A549 (cell line): ENCODE results near the gene TMEM108. TPM values are rescaled to one million over a fixed set of nuclear protein-coding genes. Genes with fewer than 3 reads are reported as not detected.

Source experiments
- ATAC-seq, 2 experiments: fragments of 200-7000 bp in 1 of 2; fragments of >200 bp in 1 of 2; cut with Nextera tagmentation in 1 of 2; cut with Tn5 transposase in 1 of 2; 3 replicates each; pipeline versions ENCODE4 v1.8.0 to v1.9.1; 2018 to 2020; ENCODE audit warnings: mild to moderate bottlenecking in 1 of 2, moderate library complexity in 1 of 2
- CTCF ChIA-PET: fragments of 300-600 bp; sonication (Branson Sonifier 250); formaldehyde crosslinking; extraction: SDS; loops from one replicate; lab custom pipeline; 2021; ENCODE audit warnings: antibody characterized with exemption, inconsistent platforms; lab: Yijun Ruan, JAX
- POLR2A ChIA-PET: fragments of 350-600 bp; formaldehyde crosslinking; extraction: SDS; loops from one replicate; lab custom pipeline; 2021; ENCODE audit warnings: antibody characterized with exemption, inconsistent platforms; lab: Yijun Ruan, JAX
- DNase-seq, 2 experiments: peaks; one replicate each; pipeline versions ENCODE4 v3.0.0 to v3.0.0-alpha.2; 2011 to 2016; ENCODE audit warnings: low read depth in 1 of 2, low spot score in 1 of 2
- FAIRE-seq: peaks from 2 replicates; lab custom pipeline; 2011; peaks lifted over from hg19 to GRCh38; lab: Jason Lieb, UNC
- H3K27ac ChIP-seq, 2 experiments: fragments of >200 bp; sonication (Bioruptor Twin); formaldehyde crosslinking; 3 replicates each; pipeline ENCODE4 v1.5.1; 2016 to 2017
- H3K4me1 ChIP-seq: fragments of >200 bp; sonication (Bioruptor Twin); formaldehyde crosslinking; 3 replicates; pipeline ENCODE4 v1.6.1; 2016
- H3K4me2 ChIP-seq: fragments of >200 bp; sonication (Bioruptor Twin); formaldehyde crosslinking; 3 replicates; pipeline ENCODE4 v1.6.1; 2016
- H3K4me3 ChIP-seq: fragments of >200 bp; sonication (Bioruptor Twin); formaldehyde crosslinking; 3 replicates; pipeline ENCODE4 v1.5.1; 2016
- H3K9me3 ChIP-seq: fragments of >200 bp; sonication (Bioruptor Twin); formaldehyde crosslinking; 3 replicates; pipeline ENCODE4 v1.6.1; 2016
- CBX2 ChIP-seq: fragments of 200-600 bp; sonication (generic); IDR thresholded peaks from 2 replicates; pipeline ENCODE4 v1.6.1; 2016; ENCODE audit warnings: low read depth, mild to moderate bottlenecking, borderline replicate concordance
- CHD4 ChIP-seq: fragments of 200-600 bp; sonication (generic); IDR thresholded peaks from 2 replicates; pipeline ENCODE4 v1.6.1; 2016; ENCODE audit warnings: antibody characterized with exemption, mild to moderate bottlenecking, borderline replicate concordance
- CTCF ChIP-seq: fragments of >200 bp; sonication (Bioruptor Twin); formaldehyde crosslinking; IDR thresholded peaks from 3 replicates; pipeline ENCODE4 v1.5.1; 2016
- EP300 ChIP-seq, 2 experiments: fragments of >200 bp; sonication (Bioruptor Twin); formaldehyde crosslinking; IDR thresholded peaks; 2 replicates in 1 of 2; 3 replicates in 1 of 2; pipeline ENCODE4 v1.6.1; 2016 to 2017
- FOSB ChIP-seq: fragments of 250-450 bp; sonication (Bioruptor Pico); IDR thresholded peaks from 2 replicates; pipeline ENCODE4 v1.5.0; 2020; ENCODE audit warnings: mild to moderate bottlenecking, moderate library complexity
- HMGXB4 ChIP-seq: fragments of 250-450 bp; sonication (Bioruptor Pico); IDR thresholded peaks from 2 replicates; pipeline ENCODE4 v1.5.0; 2021; ENCODE audit warnings: mild to moderate bottlenecking, moderate library complexity, borderline replicate concordance
- KDM1A ChIP-seq: fragments of 200-600 bp; sonication (generic); IDR thresholded peaks from 2 replicates; pipeline ENCODE4 v1.6.1; 2016; ENCODE audit warnings: low read depth, mild to moderate bottlenecking
- KDM5A ChIP-seq: fragments of 200-600 bp; sonication (generic); IDR thresholded peaks from 2 replicates; pipeline ENCODE4 v1.6.1; 2016; ENCODE audit warnings: antibody characterized with exemption, mild to moderate bottlenecking
- MAFK ChIP-seq: fragments of 450-650 bp; IDR thresholded peaks from 2 replicates; pipeline ENCODE4 v1.6.1; 2014; ENCODE audit not compliant: partially characterized antibody
- NFE2L2 ChIP-seq: fragments of 150-350 bp; conservative IDR thresholded peaks from 2 replicates; pipeline ENCODE4 v1.6.1; 2014; ENCODE audit warnings: low read length
- PHF8 ChIP-seq: fragments of 200-600 bp; sonication (generic); IDR thresholded peaks from 2 replicates; pipeline ENCODE4 v1.6.1; 2016; ENCODE audit warnings: low read depth, mild to moderate bottlenecking, antibody characterized with exemption, moderate library complexity, borderline replicate concordance
- POLR2A ChIP-seq: IDR thresholded peaks from 2 replicates; pipeline ENCODE4 v1.6.1; 2012; ENCODE audit warnings: mild to moderate bottlenecking, low read length
- RAD21 ChIP-seq, 2 experiments: fragments of >200 bp in 1 of 2; sonication (Bioruptor Twin) in 1 of 2; formaldehyde crosslinking in 1 of 2; IDR thresholded peaks in 1 of 2; conservative IDR thresholded peaks in 1 of 2; 2 replicates in 1 of 2; 3 replicates in 1 of 2; pipeline ENCODE4 v1.6.1; 2012 to 2018; ENCODE audit warnings: inconsistent platforms in 1 of 2
- RARB ChIP-seq: fragments of 250-450 bp; sonication (Bioruptor Pico); IDR thresholded peaks from 2 replicates; pipeline ENCODE4 v1.8.0; 2021; ENCODE audit warnings: mild to moderate bottlenecking, moderate library complexity
- RNF2 ChIP-seq: fragments of 200-600 bp; sonication (generic); IDR thresholded peaks from 2 replicates; pipeline ENCODE4 v1.6.1; 2016; ENCODE audit warnings: low read depth, mild to moderate bottlenecking, antibody characterized with exemption, moderate library complexity, borderline replicate concordance
- ZFP36 ChIP-seq: fragments of 450-650 bp; IDR thresholded peaks from 2 replicates; pipeline ENCODE4 v1.6.1; 2014; ENCODE audit warnings: borderline replicate concordance; ENCODE audit not compliant: partially characterized antibody
- ZSCAN20 ChIP-seq: fragments of 250-450 bp; sonication (Bioruptor Pico); IDR thresholded peaks from 2 replicates; pipeline ENCODE4 v1.8.0; 2022; ENCODE audit warnings: mild to moderate bottlenecking, moderate library complexity
- WGBS: methylation state at CpG from one replicate; pipeline ENCODE4 v1.1.6; 2017; ENCODE audit errors: missing lambda C conversion rate; 5-methylcytosine and 5-hydroxymethylcytosine counted together
- polyA plus RNA-seq, 4 experiments: library from polyadenylated mRNA; depleted of rRNA in 3 of 4; stranded (reverse); fragments of >200 nt; fragmentation: RNase III in 1 of 4; extraction: RNeasy Plus Mini Kit Qiagen cat#74134 plus additional on column Dnase treatment in 1 of 4; gene quantifications; 2 replicates in 3 of 4; 3 replicates in 1 of 4; pipeline ENCODE4 v1.2.3, GENCODE V29; 2011 to 2017
- TF ChIP-seq, protein P1 (sequence below): fragments of 450-650 bp; IDR thresholded peaks from 2 replicates; pipeline ENCODE4 v1.6.1; 2014; ENCODE audit warnings: antibody characterized with exemption
- TF ChIP-seq, protein P2 (sequence below): fragments of 150-350 bp; IDR thresholded peaks from 2 replicates; pipeline ENCODE4 v1.6.1; 2014; ENCODE audit warnings: low read depth, mild to moderate bottlenecking, low read length

The TMEM108 gene
- polyA plus RNA-seq, 2 of the 4 experiments (the other 2 are of a cell fraction) = not detected

- no peak overlapping the region for H3K4me3 ChIP-seq
- ChIA-PET POLR2A (no interaction called here), CTCF (no interaction called here)
- DNase-seq = no peak
- H3K4me2 ChIP-seq = no peak overlapping the region
- 23% methylated on average over 6 of the region's 6 CpGs for WGBS
- no peaks in the 10 kb centered on the region for H3K9me3 ChIP-seq
- no peaks in the 10 kb centered on the region for H3K4me1 ChIP-seq
- no peak for ATAC-seq
- no peak for FAIRE-seq
- no peak for TF ChIP-seq EP300 (IDR thresholded peaks at IDR 0.05)
- no peak overlapping the region for H3K27ac ChIP-seq
These were observed 86.3 kb downstream of the TMEM108 start for GRCh38 chr3:133124511-133124910.

DNA sequence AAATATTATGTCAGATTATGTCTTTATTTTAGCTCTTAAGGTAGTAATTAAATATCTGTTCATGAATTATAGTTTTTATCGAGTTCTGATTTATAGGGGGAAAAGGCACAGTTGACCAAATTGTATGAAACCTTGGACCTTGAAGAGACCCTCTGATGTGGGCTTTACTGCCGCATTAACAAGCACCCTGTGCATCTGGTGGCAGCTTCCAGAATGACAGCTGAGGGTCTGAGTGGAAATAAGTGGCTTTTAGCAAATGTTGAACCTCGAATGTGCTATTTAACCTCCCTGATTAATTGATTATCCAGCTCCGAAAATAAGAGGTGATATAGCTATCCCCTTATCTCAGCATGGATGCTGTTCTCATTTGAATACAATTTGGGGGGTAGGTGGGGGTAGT lies 87.0 kb downstream of the TMEM108 start:
- DNase-seq (no peak), ATAC-seq (no peak), FAIRE-seq (no peak)
- no peak overlapping the region for H3K27ac ChIP-seq
- WGBS = 0% methylated on average over 4 of the region's 4 CpGs
- no peaks in the 10 kb centered on the region for H3K4me1 ChIP-seq
- no peak overlapping the region for H3K4me2 ChIP-seq
- TF ChIP-seq RARB (CRISPR knock-in tag) = no peak
- TF ChIP-seq CHD4 = no peak
- no peak for TF ChIP-seq POLR2A
- TF ChIP-seq, protein P1, sequence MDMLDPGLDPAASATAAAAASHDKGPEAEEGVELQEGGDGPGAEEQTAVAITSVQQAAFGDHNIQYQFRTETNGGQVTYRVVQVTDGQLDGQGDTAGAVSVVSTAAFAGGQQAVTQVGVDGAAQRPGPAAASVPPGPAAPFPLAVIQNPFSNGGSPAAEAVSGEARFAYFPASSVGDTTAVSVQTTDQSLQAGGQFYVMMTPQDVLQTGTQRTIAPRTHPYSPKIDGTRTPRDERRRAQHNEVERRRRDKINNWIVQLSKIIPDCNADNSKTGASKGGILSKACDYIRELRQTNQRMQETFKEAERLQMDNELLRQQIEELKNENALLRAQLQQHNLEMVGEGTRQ = no peak
- no peak for TF ChIP-seq ZFP36
- TF ChIP-seq NFE2L2 = no peak
- TF ChIP-seq HMGXB4 (CRISPR knock-in tag) = no peak
- CTCF ChIA-PET = no interaction called here
- no peak overlapping the region for H3K4me3 ChIP-seq
- no peaks in the 10 kb centered on the region for H3K9me3 ChIP-seq
- POLR2A ChIA-PET = no interaction called here

DNA sequence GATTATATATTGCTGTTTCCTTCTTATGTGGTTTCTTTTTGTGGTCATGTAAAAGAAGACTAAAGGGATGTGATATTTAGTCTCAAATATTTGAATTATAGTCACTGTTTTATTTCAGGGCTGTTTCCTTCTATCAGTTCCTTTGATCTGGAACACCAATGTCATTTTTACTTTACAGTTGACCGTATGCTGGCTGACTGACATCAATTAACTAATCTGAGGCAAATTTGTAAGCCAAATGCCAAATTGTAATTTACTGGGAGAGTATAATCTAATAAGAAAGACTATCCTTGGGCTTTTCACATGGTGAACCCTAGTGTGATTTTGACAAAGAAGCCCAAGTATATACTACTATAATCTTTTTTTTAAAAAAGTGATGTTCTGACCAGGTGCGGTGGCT lies 87.6 kb downstream of the TMEM108 start:
- no peak for TF ChIP-seq CBX2
- TF ChIP-seq, protein P2, sequence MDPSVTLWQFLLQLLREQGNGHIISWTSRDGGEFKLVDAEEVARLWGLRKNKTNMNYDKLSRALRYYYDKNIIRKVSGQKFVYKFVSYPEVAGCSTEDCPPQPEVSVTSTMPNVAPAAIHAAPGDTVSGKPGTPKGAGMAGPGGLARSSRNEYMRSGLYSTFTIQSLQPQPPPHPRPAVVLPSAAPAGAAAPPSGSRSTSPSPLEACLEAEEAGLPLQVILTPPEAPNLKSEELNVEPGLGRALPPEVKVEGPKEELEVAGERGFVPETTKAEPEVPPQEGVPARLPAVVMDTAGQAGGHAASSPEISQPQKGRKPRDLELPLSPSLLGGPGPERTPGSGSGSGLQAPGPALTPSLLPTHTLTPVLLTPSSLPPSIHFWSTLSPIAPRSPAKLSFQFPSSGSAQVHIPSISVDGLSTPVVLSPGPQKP = no peak
- Histone ChIP-seq H3K9me3 (no peaks in the 10 kb centered on the region), H3K4me1 (no peaks in the 10 kb centered on the region), H3K4me2 (no peak overlapping the region), H3K4me3 (no peak overlapping the region), H3K27ac (no peak overlapping the region)
- DNase-seq (no peak), FAIRE-seq (no peak), ATAC-seq (no peak)
- 67% methylated on average over 2 of the region's 2 CpGs for WGBS
- ChIA-PET POLR2A (no interaction called here), CTCF (no interaction called here)

DNA sequence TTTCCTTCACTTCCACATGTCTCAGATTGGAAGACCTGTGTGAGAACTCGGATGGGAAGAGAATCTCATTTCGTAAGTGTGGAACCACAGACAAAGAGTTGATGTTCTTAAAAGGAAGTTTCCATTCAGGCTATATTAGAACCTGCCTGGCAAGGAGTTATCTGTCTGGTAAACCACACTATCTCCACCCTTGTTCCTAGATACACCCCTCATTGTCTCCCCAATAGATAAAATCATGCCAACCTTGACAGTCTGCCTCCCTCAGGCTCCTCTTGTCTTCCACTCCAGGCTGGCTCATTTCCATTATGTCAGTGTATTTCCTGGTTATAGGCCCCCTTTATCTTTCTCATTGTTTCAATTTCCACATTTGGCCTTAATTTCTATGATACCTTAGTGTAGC lies 89.2 kb downstream of the TMEM108 start:
- no peak overlapping the region for H3K4me3 ChIP-seq
- H3K4me2 ChIP-seq = no peak overlapping the region
- no peaks in the 10 kb centered on the region for H3K4me1 ChIP-seq
- CTCF ChIA-PET = no interaction called here
- no peak for TF ChIP-seq POLR2A
- TF ChIP-seq ZSCAN20 (CRISPR knock-in tag) = no peak
- TF ChIP-seq KDM5A = no peak
- no peak for TF ChIP-seq RARB (CRISPR knock-in tag)
- no peak for TF ChIP-seq CTCF
- TF ChIP-seq FOSB (CRISPR knock-in tag) = no peak
- no peak for TF ChIP-seq PHF8
- no peak for TF ChIP-seq RAD21 (conservative IDR thresholded peaks at IDR 0.05 in 1 of 2, IDR thresholded peaks at IDR 0.05 in 1 of 2)
- no peak for TF ChIP-seq CBX2
- no peak for TF ChIP-seq RNF2
- TF ChIP-seq MAFK = no peak
- TF ChIP-seq KDM1A = no peak
- WGBS = 2% methylated on average over 2 of the region's 2 CpGs
- DNase-seq (no peak), FAIRE-seq (no peak), ATAC-seq (no peak)
- H3K27ac ChIP-seq = no peak overlapping the region
- POLR2A ChIA-PET = no interaction called here
- H3K9me3 ChIP-seq = no peaks in the 10 kb centered on the region
